ENCODE results near the gene MYO18B.

DNA sequence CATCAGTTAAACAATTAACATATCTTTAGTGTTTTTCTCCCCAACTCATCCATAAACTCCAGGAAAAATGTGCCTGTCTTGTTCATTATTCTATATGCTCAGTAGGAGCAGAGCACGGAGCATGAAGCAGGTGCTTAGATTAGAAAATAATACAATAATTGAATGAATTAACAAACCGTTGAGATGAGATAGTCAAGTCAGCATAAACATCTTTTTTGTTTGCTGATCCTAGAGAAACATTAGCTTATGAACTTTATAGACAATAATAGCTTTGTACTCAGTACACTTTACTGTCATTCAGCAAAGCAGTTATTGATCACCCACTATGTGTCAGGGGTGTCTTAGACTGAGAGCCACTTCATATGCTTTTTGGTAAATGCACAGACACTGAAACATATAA lies 322.1 kb downstream of the MYO18B start:
- TF ChIP-seq CTCF (IDR thresholded peaks at IDR 0.05; ENCODE audit: low read depth, low read length) (no peak), MAX (IDR thresholded peaks at IDR 0.05; ENCODE audit: low read depth, low read length) (no peak)

Measured in NB4 (cell line).